Osteocyte (in vitro differentiated cells): ENCODE results near the gene ANO2. TPM values are rescaled to one million over a fixed set of nuclear protein-coding genes. Genes with fewer than 3 reads are reported as not detected.
"Not testable (repeated sequence)": the region's sequence is repeated elsewhere in the genome, so short reads cannot be mapped to it uniquely, and the experiment has no call there.

Source experiments
- DNase-seq: peaks from one replicate; pipeline ENCODE4 v3.0.0; 2021; ENCODE audit warnings: mixed read lengths; ENCODE audit not compliant: unreplicated experiment; ENCODE audit errors: extremely low spot score
- H3K27ac Mint-ChIP-seq: one replicate; pipeline ENCODE4 v1.8.0; 2021; ENCODE audit warnings: mild to moderate bottlenecking, mixed read lengths; ENCODE audit not compliant: unreplicated experiment
- H3K27me3 Mint-ChIP-seq: one replicate; pipeline ENCODE4 v1.8.0; 2021; ENCODE audit warnings: mixed read lengths; ENCODE audit not compliant: unreplicated experiment
- H3K36me3 Mint-ChIP-seq: one replicate; pipeline ENCODE4 v1.8.0; 2021; ENCODE audit warnings: mixed read lengths; ENCODE audit not compliant: unreplicated experiment
- H3K4me1 Mint-ChIP-seq: one replicate; pipeline ENCODE4 v1.8.0; 2021; ENCODE audit warnings: mixed read lengths; ENCODE audit not compliant: unreplicated experiment
- H3K4me3 Mint-ChIP-seq: one replicate; pipeline ENCODE4 v1.8.0; 2021; ENCODE audit warnings: mild to moderate bottlenecking, moderate library complexity, mixed read lengths; ENCODE audit not compliant: unreplicated experiment
- H3K9me3 Mint-ChIP-seq: one replicate; pipeline ENCODE4 v1.8.0; 2021; ENCODE audit warnings: mixed read lengths; ENCODE audit not compliant: unreplicated experiment
- total RNA-seq: library from RNA; stranded (reverse); gene quantifications from 2 replicates; pipeline ENCODE4 v1.2.1, GENCODE V29; 2021
- TF ChIP-seq, protein P1 (sequence below): fragments of 200-600 bp; sonication (generic); IDR thresholded peaks from 2 replicates; pipeline ENCODE4 v1.5.0; 2021; ENCODE audit warnings: antibody characterized with exemption, mild to moderate bottlenecking, moderate library complexity

Gene ANO2
- total RNA-seq, 1 donor from 2014 or later = 0.59 TPM

DNA sequence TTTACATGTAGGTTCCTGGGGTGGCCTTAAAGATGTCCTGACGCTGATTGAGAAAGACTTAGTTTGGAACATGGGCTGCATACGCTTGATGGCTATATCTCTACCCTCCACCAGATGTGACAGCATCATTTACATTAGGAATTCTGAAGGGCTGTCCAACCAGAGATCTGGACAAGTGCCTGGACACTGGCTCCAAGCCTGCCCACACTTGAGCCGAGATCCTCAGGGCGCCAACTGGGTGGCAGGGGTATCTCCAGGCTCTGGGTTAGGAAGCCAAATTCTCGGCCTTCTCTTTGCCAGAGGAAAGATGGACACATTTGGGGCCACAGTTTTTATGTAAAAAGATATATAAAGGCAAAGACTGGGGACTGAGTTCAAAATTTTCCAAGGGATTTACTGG, 266.9 kb downstream of the ANO2 start:
- TF ChIP-seq, protein P1, sequence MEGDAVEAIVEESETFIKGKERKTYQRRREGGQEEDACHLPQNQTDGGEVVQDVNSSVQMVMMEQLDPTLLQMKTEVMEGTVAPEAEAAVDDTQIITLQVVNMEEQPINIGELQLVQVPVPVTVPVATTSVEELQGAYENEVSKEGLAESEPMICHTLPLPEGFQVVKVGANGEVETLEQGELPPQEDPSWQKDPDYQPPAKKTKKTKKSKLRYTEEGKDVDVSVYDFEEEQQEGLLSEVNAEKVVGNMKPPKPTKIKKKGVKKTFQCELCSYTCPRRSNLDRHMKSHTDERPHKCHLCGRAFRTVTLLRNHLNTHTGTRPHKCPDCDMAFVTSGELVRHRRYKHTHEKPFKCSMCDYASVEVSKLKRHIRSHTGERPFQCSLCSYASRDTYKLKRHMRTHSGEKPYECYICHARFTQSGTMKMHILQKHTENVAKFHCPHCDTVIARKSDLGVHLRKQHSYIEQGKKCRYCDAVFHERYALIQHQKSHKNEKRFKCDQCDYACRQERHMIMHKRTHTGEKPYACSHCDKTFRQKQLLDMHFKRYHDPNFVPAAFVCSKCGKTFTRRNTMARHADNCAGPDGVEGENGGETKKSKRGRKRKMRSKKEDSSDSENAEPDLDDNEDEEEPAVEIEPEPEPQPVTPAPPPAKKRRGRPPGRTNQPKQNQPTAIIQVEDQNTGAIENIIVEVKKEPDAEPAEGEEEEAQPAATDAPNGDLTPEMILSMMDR = no peak
- Mint-ChIP-seq H3K4me1 (no peaks in the 10 kb centered on the region), H3K27ac (no peak overlapping the region), H3K36me3 (no peaks in the 10 kb centered on the region), H3K4me3 (no peak overlapping the region), H3K27me3 (peaks cover 13% of the 10 kb centered on the region), H3K9me3 (no peaks in the 10 kb centered on the region)
- DNase-seq = no peak

DNA sequence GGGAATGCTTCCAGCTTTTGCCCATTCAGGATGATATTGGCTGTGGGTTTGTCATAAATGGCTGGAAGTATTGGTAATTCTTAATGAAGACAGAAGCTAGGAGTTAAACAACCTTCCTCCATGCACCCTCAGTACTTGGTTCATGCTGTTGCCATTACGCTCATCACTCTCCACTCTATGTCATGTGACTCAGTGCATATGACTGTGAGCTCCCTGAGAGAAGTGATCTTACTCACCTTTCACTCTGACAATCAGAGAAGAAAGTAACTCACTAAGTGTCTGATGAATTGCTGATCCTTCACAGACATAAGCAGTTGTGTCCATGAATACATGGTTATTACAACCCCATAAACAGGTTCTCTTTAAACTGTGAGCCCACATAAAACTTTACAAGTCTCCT, 275.4 kb downstream of the ANO2 start:
- peaks cover 12% of the 10 kb centered on the region for H3K4me1 Mint-ChIP-seq
- DNase-seq, H3K27ac Mint-ChIP-seq, H3K27me3 Mint-ChIP-seq, H3K9me3 Mint-ChIP-seq, H3K36me3 Mint-ChIP-seq, H3K4me3 Mint-ChIP-seq: not testable (repeated sequence)

DNA sequence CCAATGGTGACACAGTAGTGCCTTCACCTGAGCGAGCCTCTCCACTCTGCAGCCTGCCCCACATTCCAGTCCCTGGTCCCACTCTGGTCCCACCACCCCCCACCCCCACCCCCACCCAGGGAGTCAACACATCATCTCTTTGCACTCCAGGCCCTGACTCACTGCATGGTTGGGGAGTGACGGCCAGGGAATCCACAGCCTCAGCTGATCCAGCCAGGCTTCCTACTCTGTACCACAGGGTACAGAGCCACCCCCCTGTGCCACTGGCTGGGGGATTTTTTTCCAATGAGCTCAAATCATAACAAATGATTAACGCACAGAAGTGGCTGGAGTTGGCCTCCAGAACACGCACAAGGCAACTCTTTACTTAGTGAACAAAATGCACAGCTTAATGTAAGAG, 279.4 kb downstream of the ANO2 start:
- peak overlapping the region; percentile 38 for H3K27ac Mint-ChIP-seq
- no peaks in the 10 kb centered on the region for H3K27me3 Mint-ChIP-seq
- no peak for DNase-seq
- peaks cover 12% of the 10 kb centered on the region for H3K4me1 Mint-ChIP-seq
- no peaks in the 10 kb centered on the region for H3K36me3 Mint-ChIP-seq
- no peaks in the 10 kb centered on the region for H3K9me3 Mint-ChIP-seq
- H3K4me3 Mint-ChIP-seq = no peak overlapping the region
- TF ChIP-seq, protein P1 = no peak

GRCh38 chr12:5661811-5662210, 283.2 kb downstream of the ANO2 start:
- DNase-seq = no peak
- Mint-ChIP-seq H3K36me3 (no peaks in the 10 kb centered on the region), H3K27ac (no peak overlapping the region), H3K9me3 (no peaks in the 10 kb centered on the region), H3K4me3 (no peak overlapping the region), H3K27me3 (no peaks in the 10 kb centered on the region), H3K4me1 (peaks cover 12% of the 10 kb centered on the region)
- TF ChIP-seq, protein P1 = no peak

DNA sequence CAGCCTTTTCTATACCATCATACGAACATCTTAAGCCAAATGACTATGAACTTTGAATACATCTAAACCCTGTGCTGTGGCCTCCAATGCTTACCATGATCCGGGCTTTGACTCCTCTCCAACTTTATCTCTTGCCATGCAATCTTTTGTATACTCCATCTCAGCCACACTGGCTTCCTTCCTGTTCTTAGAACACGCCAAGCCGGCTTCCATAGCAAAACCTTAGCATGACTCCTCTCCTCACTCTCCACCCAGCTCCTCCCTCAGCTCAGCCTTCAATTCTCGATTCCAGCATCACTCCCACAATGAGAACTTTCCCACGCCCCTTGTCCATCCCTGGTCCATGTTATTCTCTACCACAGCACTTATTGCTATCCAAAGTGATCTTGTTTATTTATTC, 284.8 kb downstream of the ANO2 start:
- Mint-ChIP-seq H3K27ac (no peak overlapping the region), H3K27me3 (no peaks in the 10 kb centered on the region), H3K36me3 (no peaks in the 10 kb centered on the region), H3K9me3 (no peaks in the 10 kb centered on the region), H3K4me3 (no peak overlapping the region), H3K4me1 (peaks cover 1% of the 10 kb centered on the region)
- no peak for DNase-seq
- TF ChIP-seq, protein P1 = no peak

DNA sequence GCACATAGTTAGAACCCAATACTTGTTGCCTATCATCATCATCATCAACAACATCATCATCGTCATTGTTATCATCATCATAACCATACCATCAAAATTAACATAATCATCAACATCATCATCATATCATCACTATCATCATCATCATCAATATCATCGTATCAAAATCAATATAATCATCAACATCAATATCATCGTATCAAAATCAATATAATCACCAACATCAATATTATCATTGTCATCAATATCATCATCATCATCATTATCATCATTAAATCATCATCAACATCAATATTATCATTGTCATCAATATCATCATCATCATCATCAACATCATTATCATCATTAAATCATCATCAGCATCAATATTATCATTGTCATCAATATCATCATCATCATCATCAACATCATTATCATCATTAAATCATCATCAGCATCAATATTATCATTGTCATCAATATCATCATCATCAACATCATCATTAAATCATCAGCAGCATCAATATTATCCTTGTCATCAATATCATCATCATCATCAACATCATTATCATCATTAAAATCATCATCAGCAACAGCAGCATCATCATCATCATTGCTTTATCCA, 286.6 kb downstream of the ANO2 start:
- not testable (repeated sequence) for H3K4me1 Mint-ChIP-seq, H3K27ac Mint-ChIP-seq, H3K9me3 Mint-ChIP-seq, H3K27me3 Mint-ChIP-seq, H3K36me3 Mint-ChIP-seq, DNase-seq, H3K4me3 Mint-ChIP-seq
